NOMO-1 treated with dmso at 0.1 percent for 144 hours (cell line): Measurements from ENCODE around the gene BCL11B.

Experiments
- DNase-seq: peaks from one replicate; lab custom pipeline; 2025; ENCODE audit not compliant: unreplicated experiment; lab: John Stamatoyannopoulos, UW

The BCL11B gene

DNA sequence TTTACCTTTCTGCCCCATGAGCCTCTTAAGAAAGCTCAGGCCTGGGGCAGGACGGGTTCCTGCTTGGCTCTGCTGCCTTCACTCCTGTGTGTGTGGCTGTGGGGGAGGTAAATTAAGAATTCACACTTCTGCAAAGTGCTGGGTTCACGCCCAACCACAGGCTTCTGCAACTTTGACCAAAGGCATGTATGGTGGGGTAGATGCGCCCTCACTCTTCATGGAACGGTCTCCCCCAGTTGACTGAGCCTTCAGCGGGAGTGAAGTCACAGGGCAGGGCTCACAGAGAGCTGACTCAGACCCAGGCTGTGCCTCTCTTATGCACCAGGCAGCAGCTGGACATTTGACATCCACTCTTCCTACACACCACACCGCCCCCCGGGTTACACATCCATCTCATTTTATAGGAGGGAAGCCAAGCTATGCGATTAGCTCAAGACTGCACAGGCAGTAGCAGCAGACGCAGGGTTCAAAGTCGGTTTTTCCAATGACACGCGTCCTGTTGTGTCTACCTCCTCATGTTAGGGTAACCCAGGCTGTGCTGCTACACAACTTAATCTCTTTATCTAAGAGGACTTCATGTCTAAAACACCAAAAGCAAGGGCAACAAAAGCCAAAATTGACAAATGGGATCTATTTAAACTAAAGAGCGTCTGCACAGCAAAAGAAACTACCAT is 15.4 kb upstream of the BCL11B start:
- peak; percentile 48 for DNase-seq

DNA sequence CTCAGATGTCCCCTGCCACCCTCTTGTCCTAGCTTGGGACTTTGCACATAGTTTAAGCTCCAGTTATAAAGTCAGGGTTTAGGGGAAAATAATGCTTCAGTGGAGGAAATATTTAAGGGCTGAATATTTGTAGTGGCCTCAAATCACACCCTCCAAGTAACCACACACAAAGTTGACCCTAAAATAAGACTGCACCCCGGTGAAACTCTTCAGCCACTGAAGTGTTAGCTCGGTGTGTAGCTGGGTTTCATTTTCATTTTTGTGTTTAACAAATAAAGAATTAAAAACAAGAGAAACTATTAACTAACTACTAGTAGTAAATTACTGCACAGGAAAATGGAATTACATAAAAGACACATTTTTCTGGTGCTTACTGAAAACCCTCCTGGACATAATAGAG is 14.8 kb upstream of the BCL11B start:
- DNase-seq, result no peak

- no peak for DNase-seq
These were observed 12.4 kb upstream of the BCL11B start for GRCh38 chr14:99284254-99285004.

GRCh38 chr14:99282261-99283050 is 10.5 kb upstream of the BCL11B start:
- no peak for DNase-seq

GRCh38 chr14:99281396-99281795 is 9.4 kb upstream of the BCL11B start:
- DNase-seq, result no peak

GRCh38 chr14:99280852-99281251 is 8.9 kb upstream of the BCL11B start:
- no peak for DNase-seq

- no peak for DNase-seq
These were observed 8.2 kb upstream of the BCL11B start for GRCh38 chr14:99280066-99280731.

DNA sequence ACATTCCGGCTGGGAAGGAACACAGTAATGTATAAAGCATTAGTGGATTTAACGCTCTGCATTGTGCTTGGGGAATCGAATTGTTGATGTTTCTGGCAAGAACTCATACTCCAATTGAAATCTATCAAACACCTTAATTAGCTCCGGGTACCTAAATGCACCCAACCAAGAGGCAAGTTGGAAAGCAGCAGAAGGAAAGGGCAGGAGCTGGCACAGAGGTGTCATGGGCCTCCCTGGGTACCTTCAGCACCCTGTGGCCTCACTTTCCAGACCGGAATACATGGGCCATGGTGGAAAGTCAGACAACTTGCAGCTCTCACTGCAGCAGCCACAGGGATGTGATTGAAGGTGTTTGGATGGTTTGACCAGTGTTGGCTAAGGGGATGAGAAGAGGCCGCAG is 6.8 kb upstream of the BCL11B start:
- no peak for DNase-seq

DNA sequence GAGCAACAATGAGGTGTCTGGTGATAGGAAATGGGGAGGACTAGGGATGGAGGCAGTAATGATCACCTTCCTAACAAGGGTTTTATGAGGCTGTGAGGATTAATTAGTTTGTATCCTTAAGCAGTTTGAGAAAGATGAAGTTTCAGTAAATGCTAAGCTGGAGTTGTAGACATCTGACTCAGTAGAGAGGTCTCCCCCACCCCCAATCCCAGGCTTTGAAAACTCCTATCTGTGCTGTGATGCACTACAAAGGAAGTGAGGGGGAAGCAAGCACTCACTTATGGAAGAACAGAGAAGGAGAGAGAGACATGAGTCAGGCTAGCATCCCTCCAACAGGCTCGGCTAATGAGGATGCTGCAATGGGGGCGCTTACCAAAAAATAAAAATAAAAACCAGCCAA is 5.5 kb upstream of the BCL11B start:
- no peak for DNase-seq

GRCh38 chr14:99276482-99276881 is 4.5 kb upstream of the BCL11B start:
- DNase-seq, result no peak

DNA sequence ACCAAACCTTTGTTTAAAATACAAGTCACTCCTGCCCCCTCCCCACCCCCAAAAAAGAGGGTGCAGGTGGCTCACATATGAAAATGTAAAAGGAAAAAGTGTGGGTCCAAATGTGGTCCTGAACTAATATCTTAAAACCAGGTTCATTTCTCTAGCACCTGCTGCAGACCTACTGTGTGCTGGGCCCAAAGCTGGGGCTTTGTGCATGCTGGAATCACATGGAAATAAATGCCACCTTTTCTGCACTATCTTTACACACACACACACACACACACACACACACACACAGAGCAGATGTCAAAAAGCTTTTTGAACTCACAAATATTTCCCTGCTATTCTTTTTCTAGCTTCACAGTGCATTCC is 3.2 kb upstream of the BCL11B start:
- no peak for DNase-seq

DNA sequence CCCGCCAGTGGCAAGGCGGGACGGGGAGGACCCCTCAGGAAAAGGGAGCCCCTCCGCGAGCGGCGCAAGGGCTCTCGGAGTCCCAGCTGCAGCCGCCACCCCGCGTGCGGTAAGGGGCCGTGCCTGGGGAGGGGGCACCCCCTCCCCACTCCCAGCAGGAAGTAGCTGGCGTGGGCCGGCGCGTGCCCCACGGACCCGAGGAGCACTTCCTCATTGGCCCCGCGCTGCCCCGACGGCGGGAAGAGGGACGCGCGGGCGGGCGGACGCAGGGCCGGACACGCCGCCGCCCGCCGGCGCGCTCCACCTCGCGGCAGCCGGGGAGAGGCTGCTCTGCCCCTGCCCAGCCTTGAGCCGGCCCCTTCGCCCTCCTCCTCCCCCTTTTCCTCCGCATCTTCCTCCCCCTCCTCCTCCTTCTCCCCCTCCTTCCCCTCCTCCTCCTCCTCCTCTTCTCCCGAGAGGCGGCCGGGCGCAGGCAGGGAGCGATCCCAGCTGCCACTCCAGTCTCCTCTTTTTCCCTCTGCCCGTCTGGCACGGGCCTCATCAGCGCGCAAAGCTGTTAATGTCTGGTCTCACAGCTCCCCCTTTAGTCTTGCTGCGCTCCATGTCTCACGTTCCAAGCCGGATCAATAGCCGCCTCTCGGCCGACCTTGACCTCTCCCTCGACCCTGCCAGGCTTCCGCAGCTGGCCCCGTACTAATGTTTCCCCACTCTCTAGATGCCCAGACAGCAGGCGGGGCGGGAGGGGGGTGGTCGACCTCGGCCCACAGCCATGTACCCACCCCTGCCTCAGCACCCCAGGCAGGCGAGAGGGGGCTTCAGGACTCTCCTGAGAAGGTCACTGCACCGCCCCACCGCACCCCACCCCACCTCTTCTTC is 2.6 kb upstream of the BCL11B start:
- peak; percentile 82 for DNase-seq

GRCh38 chr14:99273766-99274345 is 1.9 kb upstream of the BCL11B start:
- DNase-seq, result no peak

DNA sequence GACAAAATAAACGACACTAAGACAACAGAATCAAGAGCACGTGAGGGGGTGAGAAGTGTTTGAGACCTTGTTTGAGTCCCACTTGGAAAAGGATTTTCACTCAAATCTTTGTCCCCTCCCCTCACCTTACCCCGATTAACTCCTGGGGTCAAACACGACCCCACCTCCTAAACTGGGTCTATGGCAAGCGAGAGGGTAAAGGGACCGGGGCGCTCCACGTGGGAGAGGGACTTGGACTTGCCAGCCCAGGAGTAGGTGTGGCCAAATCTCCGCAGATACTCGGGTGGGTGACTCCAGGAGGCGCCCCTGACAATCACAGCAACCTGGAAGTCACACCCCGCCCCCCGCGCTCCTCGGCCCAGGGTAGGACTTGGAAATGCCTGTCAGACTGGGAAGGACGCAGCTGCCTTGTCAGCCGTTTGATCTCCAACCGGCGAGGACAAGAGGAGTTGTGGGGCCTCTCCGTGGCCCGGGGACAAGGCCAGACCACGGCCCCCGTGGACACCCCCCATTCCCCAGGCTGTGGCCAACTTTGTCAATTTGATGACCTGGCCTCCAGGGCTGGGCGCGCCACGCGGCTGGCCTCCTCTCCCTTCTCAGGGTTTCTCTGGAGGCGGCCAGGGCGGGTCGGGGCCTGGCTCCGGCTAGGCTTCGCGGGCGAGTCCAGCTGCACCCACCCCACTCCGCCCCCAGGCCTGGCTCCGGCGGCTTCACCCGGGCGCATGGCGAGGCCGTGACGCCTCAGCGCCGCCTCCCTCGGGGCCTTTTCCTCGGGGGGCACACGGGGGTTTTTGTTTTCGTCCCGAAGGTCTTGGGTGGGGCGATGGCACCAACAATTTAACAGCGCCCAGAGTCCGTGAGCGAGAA is 1.1 kb upstream of the BCL11B start:
- DNase-seq, result no peak

DNA sequence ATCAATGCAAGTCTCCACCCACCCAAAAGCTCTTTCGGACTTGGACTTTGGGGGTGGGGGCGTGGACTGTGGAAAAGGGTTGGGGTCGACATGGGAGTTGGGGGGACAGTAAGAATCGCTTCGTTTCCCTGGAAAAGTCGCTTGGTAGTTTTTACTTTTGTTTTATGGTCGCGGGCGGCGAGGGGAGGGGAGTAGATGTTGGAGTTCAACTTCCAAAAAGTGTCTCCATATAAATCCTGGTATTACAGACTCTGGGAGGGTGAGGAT is 568 bp upstream of the BCL11B start:
- no peak for DNase-seq

GRCh38 chr14:99271221-99271941 is 616 bp downstream of the BCL11B start:
- DNase-seq, result no peak

DNA sequence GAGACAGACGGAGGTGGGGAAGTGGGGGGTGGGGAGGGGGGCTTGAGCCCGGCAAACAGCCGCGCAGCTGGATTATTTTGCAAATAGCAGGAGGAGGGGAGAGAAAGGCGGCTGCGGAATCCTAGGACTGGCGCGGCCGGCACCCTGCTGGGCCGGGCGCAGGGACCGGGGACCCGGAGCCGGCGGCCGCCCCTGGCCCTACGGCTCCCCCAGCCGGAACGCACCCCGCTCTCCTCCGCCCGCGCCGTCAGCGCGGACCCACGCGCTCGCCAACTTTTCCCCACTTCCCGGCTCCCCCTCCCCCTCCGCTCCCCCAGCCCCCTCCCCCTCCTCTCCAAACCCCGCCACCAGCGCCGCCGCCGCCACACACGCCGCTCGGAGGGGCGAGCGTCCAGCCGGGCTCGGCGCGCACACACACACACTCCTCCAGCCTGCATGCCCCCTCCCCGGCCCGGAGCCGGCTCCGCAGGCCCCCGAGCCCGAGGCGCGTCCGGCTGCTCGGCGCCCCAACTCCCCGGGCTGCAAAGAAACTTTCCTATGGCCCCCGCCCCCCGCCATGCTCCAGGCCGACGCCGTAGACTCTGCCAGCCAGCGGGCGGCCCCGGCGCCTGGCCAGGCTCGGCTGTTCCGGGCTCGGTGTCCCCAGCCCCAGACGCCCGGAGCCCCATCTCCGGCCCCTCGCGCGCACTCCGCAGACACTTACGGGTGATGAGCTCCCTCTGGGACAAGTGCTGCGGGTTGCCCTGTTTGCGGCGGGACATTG is 1.4 kb downstream of the BCL11B start:
- no peak for DNase-seq
